DND-41 (cell line): ENCODE measurements around the gene ZGPAT.

Experiments
- EZH2 ChIP-seq: IDR thresholded peaks from 3 replicates; pipeline ENCODE4 v1.6.1; 2012; ENCODE audit warnings: borderline replicate concordance, low read depth, mild to moderate bottlenecking, moderate library complexity, low read length, inconsistent platforms; ENCODE audit not compliant: severe bottlenecking
- TF ChIP-seq, protein P1 (sequence below): IDR thresholded peaks from 2 replicates; pipeline ENCODE4 v1.5.1; 2012; ENCODE audit warnings: borderline replicate concordance, low read length, moderate library complexity, mild to moderate bottlenecking; ENCODE audit not compliant: poor library complexity, severe bottlenecking; ENCODE audit errors: extremely low read depth

DNA sequence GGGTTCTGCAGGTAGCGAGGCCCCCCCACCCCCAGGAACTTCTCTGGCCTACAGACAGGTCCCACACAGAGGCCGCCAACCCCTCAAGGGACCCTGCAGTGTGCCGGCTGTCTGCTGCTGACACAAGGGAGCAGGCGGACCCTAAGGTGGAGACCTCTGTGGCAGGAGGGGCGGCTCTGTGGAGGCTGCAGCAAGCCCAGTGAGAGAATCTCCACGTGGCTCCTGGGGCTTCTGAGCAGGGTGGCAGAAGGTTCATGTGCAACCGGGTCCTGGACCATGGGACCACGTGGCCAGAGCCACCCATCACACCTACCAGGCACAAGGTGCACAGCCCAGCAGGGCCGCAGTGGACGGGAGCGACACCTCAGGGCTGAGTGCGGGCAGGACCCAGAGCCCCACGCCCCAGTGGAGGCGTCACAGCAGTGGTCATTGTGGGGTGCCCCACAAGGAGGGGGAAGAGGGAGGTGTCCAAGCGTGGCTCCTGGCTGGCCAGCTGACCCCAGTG, 4.3 kb upstream of the ZGPAT start:
- TF ChIP-seq, protein P1, sequence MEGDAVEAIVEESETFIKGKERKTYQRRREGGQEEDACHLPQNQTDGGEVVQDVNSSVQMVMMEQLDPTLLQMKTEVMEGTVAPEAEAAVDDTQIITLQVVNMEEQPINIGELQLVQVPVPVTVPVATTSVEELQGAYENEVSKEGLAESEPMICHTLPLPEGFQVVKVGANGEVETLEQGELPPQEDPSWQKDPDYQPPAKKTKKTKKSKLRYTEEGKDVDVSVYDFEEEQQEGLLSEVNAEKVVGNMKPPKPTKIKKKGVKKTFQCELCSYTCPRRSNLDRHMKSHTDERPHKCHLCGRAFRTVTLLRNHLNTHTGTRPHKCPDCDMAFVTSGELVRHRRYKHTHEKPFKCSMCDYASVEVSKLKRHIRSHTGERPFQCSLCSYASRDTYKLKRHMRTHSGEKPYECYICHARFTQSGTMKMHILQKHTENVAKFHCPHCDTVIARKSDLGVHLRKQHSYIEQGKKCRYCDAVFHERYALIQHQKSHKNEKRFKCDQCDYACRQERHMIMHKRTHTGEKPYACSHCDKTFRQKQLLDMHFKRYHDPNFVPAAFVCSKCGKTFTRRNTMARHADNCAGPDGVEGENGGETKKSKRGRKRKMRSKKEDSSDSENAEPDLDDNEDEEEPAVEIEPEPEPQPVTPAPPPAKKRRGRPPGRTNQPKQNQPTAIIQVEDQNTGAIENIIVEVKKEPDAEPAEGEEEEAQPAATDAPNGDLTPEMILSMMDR: no peak
- TF ChIP-seq EZH2: no peak
